Testis (tissue), 3 donors: ENCODE data around the gene RAPH1. TPM values are rescaled to one million over a fixed set of nuclear protein-coding genes. Genes with fewer than 3 reads are reported as not detected.

ENCODE experiments used
- DNase-seq: peaks from one replicate; pipeline ENCODE4 v3.0.0-alpha.2; 2019
- H3K27ac ChIP-seq, 2 donors: fragments of 200-600 bp; sonication (generic); one replicate each; pipeline ENCODE4 v1.5.1; 2019
- H3K27me3 ChIP-seq: fragments of 200-600 bp; sonication (generic); one replicate; pipeline ENCODE4 v1.5.1; 2019
- H3K36me3 ChIP-seq: fragments of 200-600 bp; sonication (generic); one replicate; pipeline ENCODE4 v1.5.1; 2017; ENCODE audit warnings: low read depth; ENCODE audit errors: missing control alignments
- H3K4me1 ChIP-seq: fragments of 200-600 bp; sonication (generic); one replicate; pipeline ENCODE4 v1.5.1; 2019
- H3K4me3 ChIP-seq, 2 donors: fragments of 200-600 bp; sonication (generic); one replicate each; pipeline ENCODE4 v1.5.1; 2017 to 2019
- H3K9me3 ChIP-seq: fragments of 200-600 bp; sonication (generic); one replicate; pipeline ENCODE4 v1.5.1; 2017
- POLR2A ChIP-seq: fragments of 450-650 bp; IDR thresholded peaks from one replicate; pipeline ENCODE4 v1.6.1; 2017; ENCODE audit warnings: antibody characterized with exemption, mild to moderate bottlenecking, moderate library complexity
- WGBS, 2 donors: methylation state at CpG; one replicate each; pipeline ENCODE4 v1.1.5; 2018; 5-methylcytosine and 5-hydroxymethylcytosine counted together
- intact Hi-C: fragments of 100-400 bp; cut with DNase I; formaldehyde crosslinking; loops from one replicate; pipeline ENCODE4 v1.15.1; 2023; ENCODE audit warnings: low total_unique reads
- polyA plus RNA-seq: library from polyadenylated mRNA; stranded (reverse); fragments of 350-450 nt; fragmentation: Illumina TruSeq; extraction: RNeasy Lipid Tissue Mini Kit (QIAGEN cat#74804); gene quantifications from one replicate; pipeline ENCODE4 v1.2.3, GENCODE V29; 2014; ENCODE audit warnings: low read depth, low replicate concordance; ENCODE audit not compliant: insufficient read depth
- total RNA-seq, 2 donors: library from RNA; depleted of rRNA; stranded (reverse); fragments of >200 nt; gene quantifications; one replicate each; pipeline ENCODE4 v1.2.3, GENCODE V29; 2016
- TF ChIP-seq, protein P1 (sequence below), 3 experiments: fragments of 450-650 bp in 2 of 3; fragments of 200-600 bp in 1 of 3; sonication (generic) in 1 of 3; IDR thresholded peaks; one replicate each; pipeline ENCODE4 v1.5.1; 2016 to 2019; ENCODE audit warnings: antibody characterized with exemption in 3 of 3, mild to moderate bottlenecking in 2 of 3, moderate library complexity in 1 of 3

RAPH1 gene
- total and polyA plus RNA-seq, 3 donors from 2014 or later, result 22.1 to 36.5 (median 31.1) TPM

DNA sequence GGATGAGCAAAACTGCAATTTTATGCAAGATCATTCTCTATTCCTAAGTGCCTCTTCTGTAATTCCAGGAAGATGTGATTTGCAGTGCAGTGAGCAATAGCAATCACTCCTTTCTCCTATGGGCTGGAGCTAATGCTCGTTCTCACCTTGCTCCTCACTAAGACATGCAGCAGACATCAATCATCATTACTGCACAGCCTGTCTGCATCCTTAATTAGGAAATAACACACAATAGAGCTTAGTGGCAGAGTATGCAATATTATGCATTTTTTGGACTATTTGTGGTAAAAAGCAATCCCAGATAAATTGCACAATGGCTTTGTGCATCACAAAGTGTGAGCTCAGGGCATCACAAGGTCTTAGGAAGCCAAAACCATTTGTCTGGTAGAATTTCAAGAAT, 32.6 kb upstream of the RAPH1 start:
- Histone ChIP-seq H3K36me3 (no peaks in the 10 kb centered on the region), H3K27ac (no peak overlapping the region), H3K4me3 (no peak overlapping the region), H3K27me3 (no peaks in the 10 kb centered on the region), H3K4me1 (no peaks in the 10 kb centered on the region), H3K9me3 (no peaks in the 10 kb centered on the region)
- no peak for DNase-seq
- 70 to 73% methylated on average over 1 of the region's 1 CpG for WGBS, 2 donors
- TF ChIP-seq POLR2A, result no peak
- TF ChIP-seq, protein P1, sequence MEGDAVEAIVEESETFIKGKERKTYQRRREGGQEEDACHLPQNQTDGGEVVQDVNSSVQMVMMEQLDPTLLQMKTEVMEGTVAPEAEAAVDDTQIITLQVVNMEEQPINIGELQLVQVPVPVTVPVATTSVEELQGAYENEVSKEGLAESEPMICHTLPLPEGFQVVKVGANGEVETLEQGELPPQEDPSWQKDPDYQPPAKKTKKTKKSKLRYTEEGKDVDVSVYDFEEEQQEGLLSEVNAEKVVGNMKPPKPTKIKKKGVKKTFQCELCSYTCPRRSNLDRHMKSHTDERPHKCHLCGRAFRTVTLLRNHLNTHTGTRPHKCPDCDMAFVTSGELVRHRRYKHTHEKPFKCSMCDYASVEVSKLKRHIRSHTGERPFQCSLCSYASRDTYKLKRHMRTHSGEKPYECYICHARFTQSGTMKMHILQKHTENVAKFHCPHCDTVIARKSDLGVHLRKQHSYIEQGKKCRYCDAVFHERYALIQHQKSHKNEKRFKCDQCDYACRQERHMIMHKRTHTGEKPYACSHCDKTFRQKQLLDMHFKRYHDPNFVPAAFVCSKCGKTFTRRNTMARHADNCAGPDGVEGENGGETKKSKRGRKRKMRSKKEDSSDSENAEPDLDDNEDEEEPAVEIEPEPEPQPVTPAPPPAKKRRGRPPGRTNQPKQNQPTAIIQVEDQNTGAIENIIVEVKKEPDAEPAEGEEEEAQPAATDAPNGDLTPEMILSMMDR (IDR thresholded peaks at IDR 0.05), result no peak
- intact Hi-C loops, result no loop called here

DNA sequence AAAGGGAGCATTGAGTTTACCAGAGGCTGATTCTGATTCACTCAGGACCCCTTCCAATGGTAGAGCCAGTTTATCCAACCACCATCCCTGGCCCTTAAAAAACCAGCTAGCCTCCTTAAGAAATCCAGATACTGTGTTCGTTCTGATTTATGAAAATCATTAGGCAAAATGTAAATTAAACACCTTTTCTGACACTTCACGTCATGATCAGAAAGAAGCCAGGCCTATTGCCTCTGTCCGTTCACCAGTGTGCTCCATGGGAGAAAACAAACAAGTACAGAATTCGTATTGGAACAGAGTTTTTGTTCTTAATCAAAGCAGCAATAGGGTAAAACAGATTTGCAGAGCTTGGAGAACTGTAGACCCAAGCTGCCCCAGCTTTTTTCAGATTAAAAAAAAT, 31.1 kb upstream of the RAPH1 start:
- no peaks in the 10 kb centered on the region for H3K9me3 ChIP-seq
- H3K27ac ChIP-seq, result no peak overlapping the region
- no peaks in the 10 kb centered on the region for H3K27me3 ChIP-seq
- no peaks in the 10 kb centered on the region for H3K36me3 ChIP-seq
- no peak for DNase-seq
- H3K4me1 ChIP-seq, result no peaks in the 10 kb centered on the region
- TF ChIP-seq, protein P1 (IDR thresholded peaks at IDR 0.05), result no peak
- no peak for TF ChIP-seq POLR2A
- H3K4me3 ChIP-seq, result no peak overlapping the region
- WGBS, 2 donors, result 55 to 77% methylated on average over 4 of the region's 4 CpGs
- intact Hi-C loops, result no loop called here

DNA sequence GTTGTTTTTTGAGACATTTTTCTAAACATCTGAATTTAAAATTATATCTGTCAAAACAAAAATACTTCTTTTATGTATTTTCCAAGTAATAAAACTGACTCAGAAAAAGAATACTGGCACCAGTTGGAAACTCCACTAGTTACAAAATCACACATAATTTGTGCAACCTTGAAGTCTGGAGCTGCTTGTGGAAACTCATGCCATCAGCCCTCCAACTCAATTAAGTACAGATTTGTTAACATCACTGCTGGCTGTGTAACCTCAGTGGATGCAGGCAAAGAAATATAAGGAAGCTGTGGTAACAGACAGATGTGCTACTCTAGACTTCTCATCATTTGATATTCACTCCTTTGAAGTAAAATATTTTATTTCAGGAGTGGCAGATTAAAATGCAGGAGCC, 30.0 kb upstream of the RAPH1 start:
- Histone ChIP-seq H3K4me3 (no peak overlapping the region), H3K4me1 (no peaks in the 10 kb centered on the region), H3K36me3 (no peaks in the 10 kb centered on the region), H3K27me3 (no peaks in the 10 kb centered on the region), H3K27ac (no peak overlapping the region), H3K9me3 (no peaks in the 10 kb centered on the region)
- no peak for DNase-seq
- intact Hi-C loops, result no loop called here
- no peak for TF ChIP-seq POLR2A
- TF ChIP-seq, protein P1 (IDR thresholded peaks at IDR 0.05), result no peak

DNA sequence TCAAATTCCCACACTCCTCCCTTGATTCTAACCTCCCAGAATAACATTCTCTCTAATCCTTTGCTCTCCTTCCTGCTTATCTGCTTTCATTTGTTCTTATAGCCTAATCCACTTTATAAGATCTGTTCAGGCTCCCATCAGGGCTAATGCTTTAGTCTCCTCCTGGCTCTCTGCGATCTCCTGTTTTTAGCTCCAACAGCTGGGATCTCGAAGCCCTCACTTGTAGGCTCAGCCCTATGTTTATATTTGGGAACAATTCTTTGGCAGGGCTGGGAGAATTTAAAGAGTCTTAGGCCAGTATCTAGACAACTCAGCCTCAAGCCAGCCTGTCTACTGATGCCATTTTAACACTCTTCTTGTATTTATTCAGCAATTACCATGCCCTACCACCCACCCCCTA, 27.2 kb upstream of the RAPH1 start:
- Histone ChIP-seq H3K4me3 (no peak overlapping the region), H3K36me3 (no peaks in the 10 kb centered on the region), H3K9me3 (no peaks in the 10 kb centered on the region), H3K27me3 (no peaks in the 10 kb centered on the region), H3K4me1 (no peaks in the 10 kb centered on the region), H3K27ac (no peak overlapping the region)
- DNase-seq, result no peak
- no peak for TF ChIP-seq POLR2A
- TF ChIP-seq, protein P1 (IDR thresholded peaks at IDR 0.05), result no peak
- intact Hi-C loops, result no loop called here
- 63 to 69% methylated on average over 2 of the region's 2 CpGs for WGBS, 2 donors

DNA sequence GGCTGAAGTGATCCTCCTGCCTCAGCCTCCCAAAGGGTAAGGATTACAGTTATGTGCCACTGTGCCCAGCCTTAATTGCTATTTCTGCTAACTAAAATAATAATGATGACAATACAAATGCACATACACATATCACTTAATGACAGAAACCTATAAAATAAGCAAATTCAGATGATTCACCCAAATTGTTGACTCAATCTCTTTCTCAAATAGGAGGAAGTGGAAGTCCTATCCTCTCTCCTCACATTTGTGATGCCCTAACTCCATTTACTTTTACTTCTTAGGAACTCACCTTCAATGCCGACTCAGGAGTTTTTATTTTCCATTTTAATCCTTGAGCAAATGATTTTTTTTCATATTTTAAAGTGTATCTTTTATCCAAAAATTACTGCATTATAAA, 24.5 kb upstream of the RAPH1 start:
- Histone ChIP-seq H3K4me1 (no peaks in the 10 kb centered on the region), H3K27me3 (no peaks in the 10 kb centered on the region), H3K9me3 (no peaks in the 10 kb centered on the region), H3K27ac (no peak overlapping the region), H3K36me3 (no peaks in the 10 kb centered on the region), H3K4me3 (no peak overlapping the region)
- WGBS, 2 donors, result 53 to 98% methylated on average over 1 of the region's 1 CpG
- intact Hi-C loops, result no loop called here
- no peak for TF ChIP-seq POLR2A
- TF ChIP-seq, protein P1 (IDR thresholded peaks at IDR 0.05), result no peak
- no peak for DNase-seq
